Fibroblast of skin of back (primary cell): ENCODE results near the gene RTTN.
"Not testable (repeated sequence)": the region's sequence is repeated elsewhere in the genome, so short reads cannot be mapped to it uniquely, and the experiment has no call there.

ENCODE experiments used
- DNase-seq: peaks from one replicate; pipeline ENCODE4 v3.0.0-alpha.2; 2013

Gene RTTN

DNA sequence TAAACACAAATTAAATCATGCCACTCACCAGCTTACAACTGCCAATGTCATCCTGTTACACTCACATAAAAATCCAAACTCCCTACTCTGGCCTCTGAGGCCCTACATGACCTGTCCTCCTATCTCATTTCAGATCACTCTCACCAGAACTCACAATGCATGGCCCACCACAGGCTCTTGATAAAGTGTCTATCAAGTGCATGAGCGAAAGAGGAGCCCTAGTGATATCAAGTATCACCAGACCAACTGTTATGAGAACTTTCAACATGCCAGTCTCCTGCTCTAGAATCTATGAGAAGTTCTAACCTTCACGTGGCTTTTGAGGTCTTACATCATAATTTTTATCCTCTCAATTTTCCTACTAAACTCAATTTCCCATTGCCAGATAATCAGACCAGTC lies 181.4 kb downstream of the RTTN start:
- DNase-seq, result no peak

DNA sequence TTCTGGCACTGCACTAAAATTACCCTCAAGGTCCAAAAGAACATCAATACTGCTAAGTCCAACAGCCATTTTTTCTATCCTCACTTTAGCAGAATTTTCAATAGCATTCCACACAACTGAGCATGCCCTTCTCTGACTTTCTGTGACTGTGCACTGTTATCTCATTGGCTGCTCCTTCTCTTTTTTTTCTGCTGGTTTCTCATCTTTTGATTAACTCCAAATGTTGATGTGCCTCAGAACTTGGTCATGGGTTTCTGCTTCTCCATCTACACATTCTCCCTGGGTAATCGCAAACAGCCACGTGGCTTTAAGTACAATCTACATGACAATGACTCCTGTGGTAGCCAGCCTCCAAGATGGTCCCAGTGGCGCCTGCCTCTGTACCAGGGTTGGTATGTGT lies 182.9 kb downstream of the RTTN start:
- DNase-seq, result no peak

DNA sequence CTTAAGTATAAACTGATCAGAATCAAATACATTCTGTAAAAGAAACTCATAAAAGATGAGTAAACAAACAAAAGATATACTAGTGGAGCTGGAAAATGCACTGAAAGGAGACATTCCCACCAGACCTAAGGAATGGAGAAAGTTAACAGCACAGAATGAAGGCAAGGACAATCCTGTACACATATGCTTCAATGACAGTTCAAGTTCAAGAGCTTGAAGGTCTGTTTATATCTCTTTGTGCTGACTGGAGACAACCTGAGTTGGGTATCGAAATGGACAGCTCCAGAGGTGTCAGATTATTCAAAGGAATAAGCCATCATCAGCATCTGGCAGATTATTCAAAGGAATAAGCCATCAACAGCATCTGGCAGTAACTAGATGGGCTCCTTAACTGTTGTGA lies 184.0 kb downstream of the RTTN start:
- no peak for DNase-seq

- no peak for DNase-seq
These were observed 184.4 kb downstream of the RTTN start for GRCh38 chr18:70021043-70021442.

DNA sequence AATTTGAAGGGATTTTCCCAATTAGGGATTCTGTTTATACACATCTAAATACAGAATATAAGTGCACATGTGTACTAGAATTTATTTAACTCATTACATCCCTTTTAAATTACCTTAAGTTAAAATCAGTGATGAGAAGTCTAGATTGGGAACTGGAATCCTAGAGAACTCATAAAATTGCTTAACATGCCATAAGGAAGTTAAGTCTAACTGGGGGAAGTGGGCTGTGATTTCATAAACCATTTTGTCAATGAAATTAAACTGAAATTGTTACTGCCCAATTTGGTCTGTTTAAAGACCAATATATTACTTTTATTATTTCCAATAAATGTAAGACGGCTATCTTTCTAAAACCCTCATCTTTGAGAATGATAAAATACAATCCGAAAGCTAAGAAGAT lies 185.5 kb downstream of the RTTN start:
- no peak for DNase-seq

DNA sequence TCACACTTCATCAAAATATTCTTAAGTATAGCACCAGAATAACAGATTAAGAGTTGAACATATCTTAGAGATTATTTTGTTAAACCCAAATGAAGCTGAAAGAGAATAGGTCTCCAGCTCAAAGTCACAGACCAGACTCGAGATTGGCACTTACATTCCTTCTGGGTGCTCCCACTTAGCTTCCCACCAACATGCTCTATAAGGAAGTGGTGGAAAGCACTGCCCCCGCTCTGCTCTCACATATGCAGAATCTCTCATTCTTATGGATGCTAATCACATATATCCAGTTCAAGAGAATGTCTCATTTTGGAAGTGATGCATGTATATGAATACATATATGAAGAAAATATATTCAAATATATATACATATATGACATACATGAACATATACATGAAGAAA lies 186.4 kb downstream of the RTTN start:
- DNase-seq, result no peak

- DNase-seq, result no peak
These were observed 190.4 kb downstream of the RTTN start for GRCh38 chr18:70015127-70015526.

DNA sequence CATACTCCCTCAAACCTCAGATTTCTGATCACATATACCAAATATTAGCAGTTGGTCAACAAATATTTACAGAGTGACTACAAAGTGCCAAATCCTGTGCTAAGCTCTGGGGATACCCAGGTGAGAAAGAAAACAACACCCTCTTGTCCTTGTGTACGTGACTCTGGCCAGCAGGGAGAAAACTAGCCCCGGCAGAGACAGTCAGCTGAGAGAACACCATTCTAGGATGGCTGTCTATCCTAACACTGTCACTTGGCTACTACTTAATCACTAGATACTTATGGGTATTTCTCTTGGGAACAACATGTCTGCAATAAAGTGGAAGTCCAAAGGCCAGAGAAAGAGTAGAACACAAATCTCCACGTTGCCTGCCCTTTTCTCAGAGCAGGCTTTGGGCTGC lies 199.9 kb downstream of the RTTN start:
- no peak for DNase-seq

DNA sequence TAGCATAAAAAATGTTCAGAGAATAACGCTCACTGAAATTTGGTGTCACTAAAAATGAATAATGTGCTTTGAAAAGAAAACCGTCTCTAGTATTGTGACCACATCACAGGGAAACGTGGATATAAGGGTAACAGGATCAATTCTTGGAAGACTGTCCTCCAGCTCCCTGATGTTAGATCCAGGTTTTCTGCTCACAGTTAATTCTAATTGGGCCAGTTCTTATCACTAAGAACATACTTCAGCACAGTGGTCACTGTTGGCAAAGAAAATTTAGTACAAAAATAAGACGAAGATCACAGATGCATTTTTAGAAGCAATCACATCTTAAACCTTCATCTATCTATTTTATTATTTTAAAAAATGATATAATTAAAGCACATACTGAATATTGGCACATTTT lies 200.8 kb downstream of the RTTN start:
- DNase-seq, result no peak

DNA sequence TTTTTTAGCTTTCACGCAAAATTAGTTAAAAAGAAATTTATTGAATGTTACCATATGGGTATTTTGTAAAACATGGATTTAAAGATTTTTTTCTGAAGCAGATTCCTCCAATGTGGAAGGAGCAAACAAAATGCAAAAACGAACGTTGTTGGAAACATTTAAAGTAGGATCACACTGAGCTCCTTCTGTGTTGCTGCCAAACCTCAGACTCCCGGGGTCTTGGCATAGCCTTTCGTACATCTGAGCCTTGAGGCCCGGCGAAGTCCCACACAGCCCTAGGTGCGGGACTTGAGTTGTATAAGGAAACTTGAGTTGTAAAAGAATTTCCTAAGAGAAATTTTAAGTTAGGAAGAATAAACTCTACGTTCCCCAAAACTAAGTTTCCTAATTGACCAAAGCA lies 205.8 kb downstream of the RTTN start:
- no peak for DNase-seq

- no peak for DNase-seq
These were observed 206.9 kb downstream of the RTTN start for GRCh38 chr18:69998523-69998987.

- DNase-seq, result no peak
These were observed 208.3 kb downstream of the RTTN start for GRCh38 chr18:69996951-69997798.

GRCh38 chr18:69996417-69996816 lies 209.1 kb downstream of the RTTN start:
- DNase-seq, result no peak

DNA sequence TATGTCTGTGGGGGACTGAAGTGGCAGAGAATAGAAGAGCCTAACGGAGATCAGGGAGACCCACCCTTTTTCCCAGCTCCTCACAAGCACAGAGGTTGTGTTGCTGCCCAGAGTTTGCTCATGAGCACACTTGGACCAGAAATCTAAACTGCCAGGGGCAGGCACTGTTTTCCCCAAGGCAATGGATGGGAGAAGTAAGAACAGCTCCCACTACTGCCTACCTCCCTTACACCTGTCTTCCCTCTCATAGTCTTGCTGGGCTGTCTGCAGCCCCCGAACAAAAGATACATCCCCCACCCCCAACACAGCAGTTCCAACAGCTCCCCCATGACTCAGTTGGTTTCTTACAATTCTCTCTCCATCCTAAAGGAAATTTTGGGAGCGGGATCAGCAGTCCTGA lies 209.7 kb downstream of the RTTN start:
- DNase-seq, result no peak

DNA sequence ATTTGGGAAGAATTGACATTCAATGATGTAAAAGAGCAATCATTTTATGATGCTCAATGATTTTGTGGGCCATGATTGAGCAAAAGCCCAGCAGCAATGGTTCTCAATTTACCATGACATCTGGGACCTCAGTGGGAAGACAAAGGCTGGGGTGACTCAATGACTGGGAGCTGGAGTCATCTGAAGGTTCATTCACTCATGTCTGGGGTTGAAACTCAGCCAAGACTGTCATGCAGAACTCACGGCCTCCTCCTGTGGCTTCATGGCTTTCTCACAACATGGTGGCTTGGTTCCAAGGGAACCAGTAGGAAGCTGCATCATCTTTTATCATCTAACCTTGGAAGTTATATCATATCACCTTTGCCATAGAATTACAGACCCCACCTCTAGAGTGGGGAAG lies 212.7 kb downstream of the RTTN start:
- DNase-seq, result peak; percentile 25

GRCh38 chr18:69987870-69988269 lies 217.6 kb downstream of the RTTN start:
- DNase-seq, result no peak

- no peak for DNase-seq
These were observed 220.2 kb downstream of the RTTN start for GRCh38 chr18:69985239-69985638.

DNA sequence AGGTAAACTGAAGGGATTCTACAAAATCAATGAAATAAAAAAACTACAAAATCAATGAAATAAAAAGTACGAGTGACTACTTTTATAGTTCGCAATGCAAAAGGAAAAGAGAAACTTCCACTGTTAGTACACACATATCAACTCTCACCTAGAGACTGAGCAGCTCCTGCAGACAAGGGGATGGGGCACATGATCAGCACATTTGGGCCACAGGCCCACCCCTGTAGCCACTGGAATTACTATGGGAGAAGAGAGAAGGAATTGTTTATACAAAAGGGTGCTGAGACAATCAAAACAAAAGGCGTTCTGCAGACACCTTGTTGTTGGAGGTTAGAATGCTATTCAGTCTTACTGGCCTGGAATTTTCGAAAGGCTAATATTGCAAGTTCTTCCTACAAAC lies 223.1 kb downstream of the RTTN start:
- no peak for DNase-seq

DNA sequence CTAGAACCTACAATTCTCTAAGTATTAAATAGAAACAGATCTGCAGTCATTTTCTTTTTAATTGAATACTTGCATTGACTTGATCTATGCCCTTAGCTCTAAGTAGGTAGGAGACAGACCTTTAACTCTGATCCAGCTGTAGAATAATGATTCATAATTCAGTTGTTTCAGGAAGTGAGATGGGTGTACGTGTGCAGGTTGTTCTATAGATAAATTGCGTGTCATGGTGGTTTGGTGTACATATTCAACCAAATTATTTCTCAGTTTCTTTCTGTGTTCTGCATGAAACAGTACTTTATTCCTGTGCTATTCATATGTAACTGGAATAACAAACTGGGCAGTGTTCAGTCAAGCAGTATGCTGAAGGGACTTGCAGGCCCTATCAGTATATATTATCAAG lies 223.5 kb downstream of the RTTN start:
- DNase-seq, result no peak

DNA sequence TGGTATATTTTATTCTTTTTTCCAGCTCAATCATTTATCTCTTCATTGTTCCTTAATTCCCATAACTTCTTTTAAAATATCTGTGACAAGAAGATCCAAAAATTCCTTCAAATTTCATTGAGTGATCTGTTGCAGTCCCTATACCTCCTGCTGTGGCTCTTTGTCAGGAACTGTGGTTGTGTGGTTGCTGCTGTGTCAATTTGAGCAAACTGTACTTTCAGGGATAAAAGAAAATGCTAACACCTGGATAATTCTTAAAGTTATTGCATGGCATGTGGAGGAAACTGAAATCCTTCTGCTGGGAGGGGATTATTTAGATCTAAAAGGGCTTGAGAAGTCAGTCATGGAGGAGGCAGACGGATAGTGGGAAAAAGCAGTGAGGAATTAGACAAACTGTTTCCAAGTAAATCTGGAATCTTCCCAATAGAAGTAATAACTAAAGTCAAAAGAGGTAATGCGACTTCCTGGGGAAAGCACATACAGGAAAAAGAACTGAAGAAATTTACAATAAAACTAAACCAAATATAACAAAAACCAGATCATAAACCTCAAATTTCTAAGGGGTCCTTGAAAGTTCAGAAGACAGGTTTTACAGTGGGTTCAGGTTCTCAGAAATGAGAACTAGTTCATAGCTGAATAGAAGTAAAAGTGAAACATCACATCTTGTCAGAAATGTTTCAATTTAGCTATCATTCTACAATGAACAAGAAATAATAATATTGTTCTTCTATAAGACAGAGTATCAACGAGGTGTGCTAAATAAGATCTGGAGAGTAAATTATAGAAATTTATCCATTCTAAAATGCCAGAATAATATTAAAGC lies 224.3 kb downstream of the RTTN start:
- no peak for DNase-seq

DNA sequence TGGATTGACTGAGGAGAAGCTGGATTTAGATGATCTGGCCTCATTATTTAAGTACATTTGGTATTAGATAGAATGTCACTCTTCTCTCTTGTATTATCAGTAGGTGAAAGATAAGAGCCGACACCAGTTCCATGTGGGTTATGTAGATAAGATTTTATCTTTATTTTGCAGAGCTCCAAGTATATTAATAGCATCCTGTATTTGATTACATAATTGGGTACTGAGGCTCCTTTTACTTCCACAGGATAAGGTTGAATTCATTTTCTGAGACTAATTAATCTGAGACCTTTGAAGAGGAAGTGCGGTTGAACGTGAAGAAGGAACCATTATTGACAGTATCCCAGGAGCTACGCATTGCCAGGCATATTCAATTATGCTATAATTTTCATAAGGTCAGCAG lies 225.0 kb downstream of the RTTN start:
- no peak for DNase-seq

DNA sequence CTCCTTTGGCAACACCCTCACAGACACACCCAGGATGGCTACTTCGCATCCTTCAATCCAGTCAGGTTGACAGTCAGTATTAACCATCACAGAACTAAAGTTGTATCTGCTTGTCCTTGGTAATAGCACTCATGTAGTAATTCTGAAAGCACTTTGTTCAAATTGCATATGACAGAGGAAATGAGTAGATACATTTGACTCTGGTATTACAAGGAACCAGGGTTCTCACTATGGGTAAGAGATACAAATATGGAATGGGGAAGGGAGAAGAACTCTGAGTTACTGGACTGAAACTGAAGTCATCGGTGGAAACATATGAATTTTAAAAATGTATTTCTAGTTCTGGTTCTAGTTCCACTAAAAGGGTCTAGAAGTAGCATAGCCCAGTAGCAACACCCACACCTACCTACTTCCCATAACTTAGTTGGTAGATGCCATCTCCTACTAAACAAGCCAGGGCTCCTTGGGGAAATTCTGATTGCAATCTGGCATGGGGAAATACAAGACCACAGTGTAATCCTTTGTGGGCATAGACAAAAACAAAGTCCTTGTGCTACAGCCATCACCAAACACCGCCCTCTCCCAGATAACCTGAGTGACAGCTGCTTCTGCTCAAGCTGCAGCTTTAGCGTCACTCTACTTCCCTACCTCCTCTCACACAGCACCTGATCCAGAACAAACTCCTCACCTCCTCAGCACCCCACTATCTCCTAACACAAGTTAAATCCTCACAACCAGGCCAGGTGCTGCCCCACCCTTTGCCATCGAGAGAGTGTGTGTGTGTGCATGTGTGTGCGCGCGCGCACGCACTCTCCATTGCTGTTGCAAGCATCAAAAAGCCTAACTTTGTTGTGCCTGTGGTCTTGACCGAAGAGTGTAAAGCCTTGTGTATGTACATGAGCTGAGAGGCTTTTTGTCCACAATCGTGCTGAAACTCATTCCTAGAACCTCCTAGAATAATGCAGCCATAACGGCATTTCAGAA lies 226.5 kb downstream of the RTTN start:
- no peak for DNase-seq

DNA sequence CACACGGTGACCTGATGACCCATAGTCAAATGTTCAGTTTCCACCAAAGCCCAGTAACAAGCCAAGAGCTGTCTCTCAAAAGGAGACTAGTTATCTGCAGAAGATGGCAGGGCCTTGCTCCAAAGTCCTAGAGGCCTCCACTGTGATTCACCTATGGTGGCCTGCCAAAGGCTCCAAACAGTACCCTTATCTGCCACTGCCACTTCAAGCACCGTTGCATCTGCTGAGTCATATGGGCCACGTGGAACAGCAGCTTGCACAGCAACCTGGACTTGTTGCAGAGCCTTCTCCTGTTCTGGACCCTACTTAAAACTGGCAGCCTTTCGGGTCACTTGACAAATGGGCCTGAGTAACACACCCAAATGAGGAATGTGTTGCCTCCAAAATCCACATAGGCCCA lies 230.2 kb downstream of the RTTN start:
- DNase-seq, result not testable (repeated sequence)
